NT2/D1 (cell line): Measurements from ENCODE around the gene AGPS.
"Not testable (repeated sequence)": the region's sequence is repeated elsewhere in the genome, so short reads cannot be mapped to it uniquely, and the experiment has no call there.

ENCODE experiments used
- DNase-seq: peaks from one replicate; pipeline ENCODE4 v3.0.0-alpha.2; 2011; ENCODE audit warnings: low read depth, low spot score
- H3K27me3 ChIP-seq: 2 replicates; pipeline ENCODE4 v1.6.0; 2011; ENCODE audit warnings: mild to moderate bottlenecking; ENCODE audit not compliant: insufficient read length, insufficient read depth
- H3K36me3 ChIP-seq: 2 replicates; pipeline ENCODE4 v1.6.1; 2011; ENCODE audit warnings: mild to moderate bottlenecking, low read length, mixed read lengths; ENCODE audit not compliant: insufficient read depth, insufficient read length
- H3K4me1 ChIP-seq: 2 replicates; pipeline ENCODE4 v1.5.1; 2011; ENCODE audit not compliant: insufficient read depth, insufficient read length
- H3K4me3 ChIP-seq: 2 replicates; pipeline ENCODE4 v1.5.1; 2011; ENCODE audit warnings: low read depth; ENCODE audit not compliant: insufficient read length
- H3K9ac ChIP-seq: 2 replicates; pipeline ENCODE4 v1.6.0; 2011; ENCODE audit warnings: low read depth; ENCODE audit not compliant: insufficient read length
- H3K9me3 ChIP-seq: 2 replicates; pipeline ENCODE4 v1.5.1; 2011; ENCODE audit warnings: mild to moderate bottlenecking, low read length; ENCODE audit not compliant: insufficient read depth
- SUZ12 ChIP-seq: IDR thresholded peaks from 2 replicates; pipeline ENCODE4 v1.6.1; 2011; ENCODE audit not compliant: insufficient read length, insufficient read depth; ENCODE audit errors: extremely low read depth
- YY1 ChIP-seq: IDR thresholded peaks from 2 replicates; pipeline ENCODE4 v1.6.1; 2011; ENCODE audit not compliant: insufficient read length, insufficient read depth
- ZNF274 ChIP-seq: IDR thresholded peaks from 2 replicates; pipeline ENCODE4 v1.6.1; 2011; ENCODE audit warnings: mild to moderate bottlenecking, low read depth, low read length

AGPS gene

GRCh38 chr2:177392373-177393202 is at the start of gene AGPS:
TSS of gene AGPS (plus strand) at chr2:177392773. CDS start at chr2:177392790, 17 bp downstream.
- peak; percentile 52 for DNase-seq
- TF ChIP-seq ZNF274 = no peak
- no peak for TF ChIP-seq SUZ12
- peak; percentile 60 for TF ChIP-seq YY1

DNA sequence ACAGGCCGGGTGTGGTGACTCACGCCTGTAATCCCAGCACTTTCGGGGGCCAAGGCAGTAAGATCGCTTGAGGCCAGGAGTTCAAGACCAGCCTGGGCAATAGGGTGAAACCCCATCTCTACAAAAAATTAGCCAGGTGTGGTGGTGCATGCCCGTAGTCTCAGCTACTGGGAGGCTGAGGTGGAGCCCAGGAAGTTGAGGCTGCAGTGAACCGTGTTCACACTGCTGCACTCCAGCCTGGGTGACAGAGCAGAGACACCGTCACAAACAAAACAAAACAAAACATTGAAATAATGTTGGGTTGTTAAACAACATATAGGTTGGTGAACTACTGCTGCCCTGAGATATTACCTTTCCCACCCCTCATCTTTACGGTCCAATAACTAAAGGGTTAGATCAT is 48.8 kb upstream of the AGPS start:
- TF ChIP-seq ZNF274 (no peak), YY1 (no peak), SUZ12 (no peak)
- Histone ChIP-seq H3K4me3 (no peak overlapping the region), H3K9ac (no peak overlapping the region), H3K4me1 (no peaks in the 10 kb centered on the region), H3K36me3 (no peaks in the 10 kb centered on the region), H3K27me3 (no peaks in the 10 kb centered on the region), H3K9me3 (no peaks in the 10 kb centered on the region)
- DNase-seq = no peak

More at GRCh38 chr2:177392373-177393202, at the start of gene AGPS:
- Histone ChIP-seq H3K9me3 (no peaks in the 10 kb centered on the region), H3K4me3 (peak within 1 kb of the TSS; percentile 95), H3K36me3 (peaks cover 9% of the 10 kb centered on the region), H3K4me1 (no peaks in the 10 kb centered on the region), H3K9ac (peak within 1 kb of the TSS; percentile 97), H3K27me3 (no peaks in the 10 kb centered on the region)

DNA sequence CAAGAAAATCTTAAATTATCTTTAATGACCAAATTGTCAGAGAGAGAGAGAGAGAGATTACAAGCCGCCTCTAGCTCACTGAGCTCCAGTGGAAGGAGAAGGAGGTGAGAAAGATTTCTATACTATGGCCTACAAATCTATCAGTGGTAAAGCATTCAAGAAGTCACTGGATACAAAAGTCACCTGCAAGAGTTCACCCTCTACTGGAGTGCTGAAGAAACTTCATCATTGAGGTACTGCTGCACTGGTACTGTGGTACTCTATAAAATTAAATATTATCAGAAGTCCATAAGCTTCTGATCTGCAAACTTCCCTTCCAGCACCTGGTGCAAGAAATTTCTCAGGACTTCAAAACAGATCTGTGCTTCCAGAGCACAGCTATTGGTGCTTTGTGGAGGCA is 48.3 kb upstream of the AGPS start:
- TF ChIP-seq YY1 (no peak), SUZ12 (no peak), ZNF274 (no peak)
- Histone ChIP-seq H3K9me3 (no peaks in the 10 kb centered on the region), H3K36me3 (no peaks in the 10 kb centered on the region), H3K9ac (no peak overlapping the region), H3K4me1 (no peaks in the 10 kb centered on the region), H3K27me3 (no peaks in the 10 kb centered on the region), H3K4me3 (no peak overlapping the region)
- no peak for DNase-seq

GRCh38 chr2:177346192-177346591 is 46.4 kb upstream of the AGPS start:
- Histone ChIP-seq H3K9ac (no peak overlapping the region), H3K9me3 (no peaks in the 10 kb centered on the region), H3K4me3 (no peak overlapping the region), H3K27me3 (no peaks in the 10 kb centered on the region), H3K4me1 (no peaks in the 10 kb centered on the region), H3K36me3 (no peaks in the 10 kb centered on the region)
- TF ChIP-seq SUZ12 (no peak), ZNF274 (no peak), YY1 (no peak)
- no peak for DNase-seq

DNA sequence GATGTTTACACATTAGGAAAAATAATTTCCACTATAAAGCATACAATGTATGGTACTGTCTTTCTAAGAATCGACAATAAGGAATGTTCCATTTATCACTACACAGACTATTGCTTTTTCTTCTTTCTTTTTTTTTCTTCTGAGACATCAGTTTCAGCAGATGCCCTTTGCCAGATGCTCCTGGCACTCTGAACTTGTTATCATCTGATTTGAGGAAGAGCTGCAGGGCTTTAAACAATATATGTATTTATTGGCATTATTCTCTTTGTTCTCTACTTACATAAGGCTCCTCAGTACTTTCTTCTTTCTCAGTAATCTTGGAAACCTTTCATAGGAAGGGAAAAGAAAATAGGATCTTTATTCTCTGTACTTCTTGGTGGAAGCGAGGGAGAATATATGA is 45.0 kb upstream of the AGPS start:
- TF ChIP-seq ZNF274 (no peak), SUZ12 (no peak), YY1 (no peak)
- Histone ChIP-seq H3K27me3 (no peaks in the 10 kb centered on the region), H3K4me3 (no peak overlapping the region), H3K9me3 (no peaks in the 10 kb centered on the region), H3K9ac (no peak overlapping the region), H3K4me1 (no peaks in the 10 kb centered on the region), H3K36me3 (no peaks in the 10 kb centered on the region)
- no peak for DNase-seq

DNA sequence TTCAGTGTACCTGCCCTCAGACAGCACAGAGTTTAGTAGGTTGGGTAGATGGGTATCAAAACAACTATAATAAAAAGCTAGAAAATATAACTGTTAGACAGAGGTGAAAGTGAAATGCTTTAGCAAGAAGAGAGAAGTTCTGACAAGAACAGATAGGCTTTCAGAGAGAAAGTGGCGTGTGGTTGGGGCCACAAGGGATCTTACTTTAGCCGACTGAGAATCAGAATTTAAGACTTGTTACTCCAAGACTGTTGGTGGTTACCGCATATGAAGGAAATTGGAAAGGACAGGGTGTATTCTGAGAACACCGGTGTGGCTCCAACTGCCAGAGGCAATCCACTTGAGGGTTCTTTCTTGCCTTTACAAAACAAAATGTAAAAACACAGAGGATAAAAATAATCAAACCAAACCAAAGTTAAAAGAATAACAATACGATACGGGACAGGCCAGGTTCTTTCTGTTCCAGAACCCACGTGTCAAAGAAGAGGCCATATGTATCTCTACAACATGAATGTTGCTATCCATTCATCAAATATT is 44.4 kb upstream of the AGPS start:
- Histone ChIP-seq H3K27me3 (no peaks in the 10 kb centered on the region), H3K4me3 (no peak overlapping the region), H3K4me1 (no peaks in the 10 kb centered on the region), H3K9ac (no peak overlapping the region), H3K9me3 (no peaks in the 10 kb centered on the region), H3K36me3 (no peaks in the 10 kb centered on the region)
- DNase-seq = no peak
- no peak for TF ChIP-seq SUZ12
- TF ChIP-seq YY1 = no peak
- no peak for TF ChIP-seq ZNF274

DNA sequence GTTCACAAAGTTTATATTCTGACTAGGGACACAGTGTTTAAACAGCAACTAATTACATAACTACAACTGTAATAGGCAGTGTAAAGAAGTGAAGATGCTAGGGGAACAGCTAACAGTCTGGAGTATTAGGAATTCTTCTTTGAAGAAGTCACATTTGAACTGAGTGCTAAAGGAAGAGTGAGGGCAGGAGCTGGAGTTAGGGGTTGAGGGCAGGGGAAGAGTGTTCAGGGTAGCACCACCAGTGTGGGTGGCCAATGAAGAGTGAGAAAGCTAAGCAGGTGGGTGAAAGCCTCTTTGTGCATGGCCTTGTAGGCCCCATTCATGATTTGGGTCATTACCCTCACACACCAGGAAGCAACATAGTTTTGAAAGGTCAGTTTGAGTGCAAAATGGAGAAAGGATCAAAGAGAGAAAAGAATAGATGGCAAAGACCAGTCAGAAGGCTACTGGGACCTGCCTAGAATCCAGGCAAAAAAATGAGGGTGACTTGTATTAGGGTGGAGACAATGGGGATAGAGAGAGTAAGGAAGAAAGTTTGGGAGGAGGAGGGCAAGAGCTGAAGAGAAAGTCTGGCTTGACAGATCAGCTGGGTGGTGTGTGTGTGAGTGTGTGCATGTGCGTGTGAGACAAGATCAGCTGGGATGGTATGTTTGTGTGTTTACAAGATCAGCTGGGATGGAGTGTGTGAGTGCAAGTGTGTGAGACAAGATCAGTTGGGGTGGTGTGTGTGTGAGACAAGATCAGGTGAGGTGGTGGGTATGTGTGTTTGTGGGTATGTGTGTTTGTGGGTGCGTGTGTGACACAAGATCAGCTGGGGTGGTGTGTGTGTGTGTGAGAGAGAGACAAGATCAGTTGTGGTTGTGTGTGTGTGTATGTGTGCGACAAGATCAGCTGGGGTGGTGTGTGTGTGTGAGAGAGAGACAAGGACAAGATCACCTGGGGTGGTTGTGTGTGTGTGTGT is 43.6 kb upstream of the AGPS start:
- Histone ChIP-seq H3K4me1 (no peaks in the 10 kb centered on the region), H3K4me3 (no peak overlapping the region), H3K36me3 (no peaks in the 10 kb centered on the region), H3K9me3 (no peaks in the 10 kb centered on the region), H3K9ac (no peak overlapping the region), H3K27me3 (no peaks in the 10 kb centered on the region)
- TF ChIP-seq SUZ12 (no peak), YY1 (no peak), ZNF274 (no peak)
- no peak for DNase-seq

DNA sequence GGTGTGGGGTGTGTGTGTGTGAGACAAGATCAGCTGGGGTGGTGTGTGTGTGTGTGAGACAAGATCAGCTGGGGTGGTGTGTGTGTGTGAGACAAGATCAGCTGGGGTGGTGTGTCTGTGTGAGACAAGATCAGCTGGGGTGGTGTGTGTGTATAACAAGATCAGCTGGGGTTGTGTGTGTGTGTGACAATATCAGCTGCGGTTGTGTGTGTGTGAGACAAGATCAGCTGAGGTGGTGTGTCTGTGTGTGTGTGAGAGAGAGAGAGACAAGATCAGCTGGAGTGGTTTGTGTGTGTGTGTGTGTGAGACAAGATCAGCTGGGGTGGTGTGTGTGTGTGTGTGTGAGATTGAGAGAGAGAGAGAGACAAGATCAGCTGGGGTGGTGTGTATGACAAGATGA is 41.9 kb upstream of the AGPS start:
- DNase-seq, H3K9ac ChIP-seq, H3K36me3 ChIP-seq, H3K4me1 ChIP-seq, H3K27me3 ChIP-seq, H3K9me3 ChIP-seq, H3K4me3 ChIP-seq: not testable (repeated sequence)

- H3K4me1 ChIP-seq, H3K27me3 ChIP-seq, H3K9ac ChIP-seq, DNase-seq, H3K4me3 ChIP-seq, H3K36me3 ChIP-seq, H3K9me3 ChIP-seq: not testable (repeated sequence)
These were observed 41.5 kb upstream of the AGPS start for GRCh38 chr2:177351121-177351520.
